Nephron progenitor cell (in vitro differentiated cells): ENCODE results near the gene SPAG6.
A peak's percentile ranks its signal among the peaks of the same experiment; 100 is the strongest.

Experiments used
- DNase-seq: peaks from one replicate; pipeline ENCODE4 v3.0.0; 2021
- H3K27ac Mint-ChIP-seq: 2 replicates; pipeline ENCODE4 v1.8.0; 2021; ENCODE audit warnings: mild to moderate bottlenecking, moderate library complexity, mixed read lengths
- H3K27me3 Mint-ChIP-seq: 2 replicates; pipeline ENCODE4 v1.8.0; 2021; ENCODE audit warnings: mild to moderate bottlenecking, low read depth, mixed read lengths; ENCODE audit not compliant: poor library complexity
- H3K36me3 Mint-ChIP-seq: 2 replicates; pipeline ENCODE4 v1.8.0; 2021; ENCODE audit warnings: low read depth, mixed read lengths
- H3K4me1 Mint-ChIP-seq: 2 replicates; pipeline ENCODE4 v1.8.0; 2021; ENCODE audit warnings: mixed read lengths
- H3K4me3 Mint-ChIP-seq: 2 replicates; pipeline ENCODE4 v1.8.0; 2021; ENCODE audit warnings: mild to moderate bottlenecking, moderate library complexity, mixed read lengths
- H3K9me3 Mint-ChIP-seq: 2 replicates; pipeline ENCODE4 v1.8.0; 2021; ENCODE audit warnings: mild to moderate bottlenecking, moderate library complexity, mixed read lengths
- CTCF ChIP-seq: fragments of 200-600 bp; sonication (generic); IDR thresholded peaks from 2 replicates; pipeline ENCODE4 v1.5.0; 2021; ENCODE audit warnings: antibody characterized with exemption

The SPAG6 gene

DNA sequence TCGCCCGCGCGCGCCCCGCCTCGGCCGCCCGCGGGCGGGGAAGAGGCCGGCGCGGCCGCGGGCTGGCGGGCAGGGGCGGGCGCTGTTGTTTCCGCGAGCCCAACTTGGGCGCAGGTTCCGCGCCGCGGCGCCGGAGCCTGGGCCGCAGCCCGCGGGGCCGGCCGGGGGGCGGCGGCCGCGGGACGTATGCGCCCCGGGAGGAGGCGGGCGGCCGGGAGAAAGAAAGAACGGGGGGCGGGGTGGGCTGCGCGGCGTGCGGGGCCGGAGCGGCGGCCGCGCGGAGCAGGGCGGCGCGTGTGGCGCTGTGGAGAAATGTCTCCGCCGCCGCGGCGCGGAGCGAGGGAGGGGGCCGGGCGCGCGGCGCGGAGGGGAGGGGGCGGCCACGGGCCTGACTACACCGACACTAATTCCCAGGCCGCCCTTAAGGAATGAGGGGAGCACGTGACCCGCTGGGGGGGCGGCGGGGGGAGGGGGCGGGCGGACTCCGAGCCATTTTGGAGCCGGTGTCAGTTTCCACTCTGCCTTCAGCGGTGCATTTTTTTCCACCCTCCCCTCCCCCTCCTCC is 24.6 kb upstream of the SPAG6 start, which contains the start of gene BMI1:
TSS of gene BMI1 (plus strand) at position 509 of the 565 bp plus-strand sequence. CDS start 5,351 bp downstream, outside the sequence.
- peaks cover 69% of the 10 kb centered on the region for H3K4me1 Mint-ChIP-seq
- no peaks in the 10 kb centered on the region for H3K9me3 Mint-ChIP-seq
- no peak for TF ChIP-seq CTCF
- H3K27ac Mint-ChIP-seq: no peak within 1 kb of the TSS
- no peaks in the 10 kb centered on the region for H3K36me3 Mint-ChIP-seq
- H3K27me3 Mint-ChIP-seq: peaks cover 67% of the 10 kb centered on the region
- H3K4me3 Mint-ChIP-seq: peak within 1 kb of the TSS; percentile 94
- peak; percentile 81 for DNase-seq

DNA sequence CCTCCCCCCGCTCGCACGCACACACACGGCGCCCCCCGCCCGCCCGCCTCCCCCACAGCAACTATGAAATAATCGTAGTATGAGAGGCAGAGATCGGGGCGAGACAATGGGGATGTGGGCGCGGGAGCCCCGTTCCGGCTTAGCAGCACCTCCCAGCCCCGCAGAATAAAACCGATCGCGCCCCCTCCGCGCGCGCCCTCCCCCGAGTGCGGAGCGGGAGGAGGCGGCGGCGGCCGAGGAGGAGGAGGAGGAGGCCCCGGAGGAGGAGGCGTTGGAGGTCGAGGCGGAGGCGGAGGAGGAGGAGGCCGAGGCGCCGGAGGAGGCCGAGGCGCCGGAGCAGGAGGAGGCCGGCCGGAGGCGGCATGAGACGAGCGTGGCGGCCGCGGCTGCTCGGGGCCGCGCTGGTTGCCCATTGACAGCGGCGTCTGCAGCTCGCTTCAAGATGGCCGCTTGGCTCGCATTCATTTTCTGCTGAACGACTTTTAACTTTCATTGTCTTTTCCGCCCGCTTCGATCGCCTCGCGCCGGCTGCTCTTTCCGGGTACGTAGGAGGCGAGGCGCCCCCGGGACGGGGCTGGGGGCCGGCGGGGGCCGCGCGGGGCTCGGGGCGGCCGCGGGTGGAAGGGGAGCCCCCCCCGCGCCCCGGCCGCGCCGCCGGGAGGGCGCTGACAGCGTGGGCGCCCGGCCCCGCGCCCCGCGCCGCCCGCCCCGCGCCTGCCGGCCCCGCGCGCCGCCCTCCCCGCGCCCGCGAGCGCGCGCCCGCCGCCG is 24.0 kb upstream of the SPAG6 start:
- Mint-ChIP-seq H3K27ac (no peak overlapping the region), H3K4me3 (peak overlapping the region; percentile 83), H3K27me3 (peaks cover 67% of the 10 kb centered on the region), H3K9me3 (no peaks in the 10 kb centered on the region), H3K4me1 (peaks cover 73% of the 10 kb centered on the region), H3K36me3 (peaks cover 3% of the 10 kb centered on the region)
- DNase-seq: peak; percentile 71
- no peak for TF ChIP-seq CTCF

- H3K27ac Mint-ChIP-seq: no peak overlapping the region
- no peak for TF ChIP-seq CTCF
- H3K9me3 Mint-ChIP-seq: no peaks in the 10 kb centered on the region
- peak; percentile 47 for DNase-seq
- H3K27me3 Mint-ChIP-seq: peaks cover 67% of the 10 kb centered on the region
- H3K4me1 Mint-ChIP-seq: peaks cover 73% of the 10 kb centered on the region
- H3K36me3 Mint-ChIP-seq: peaks cover 10% of the 10 kb centered on the region
- H3K4me3 Mint-ChIP-seq: peak overlapping the region; percentile 94
Observed at GRCh38 chr10:22321924-22322640, 23.2 kb upstream of the SPAG6 start.

DNA sequence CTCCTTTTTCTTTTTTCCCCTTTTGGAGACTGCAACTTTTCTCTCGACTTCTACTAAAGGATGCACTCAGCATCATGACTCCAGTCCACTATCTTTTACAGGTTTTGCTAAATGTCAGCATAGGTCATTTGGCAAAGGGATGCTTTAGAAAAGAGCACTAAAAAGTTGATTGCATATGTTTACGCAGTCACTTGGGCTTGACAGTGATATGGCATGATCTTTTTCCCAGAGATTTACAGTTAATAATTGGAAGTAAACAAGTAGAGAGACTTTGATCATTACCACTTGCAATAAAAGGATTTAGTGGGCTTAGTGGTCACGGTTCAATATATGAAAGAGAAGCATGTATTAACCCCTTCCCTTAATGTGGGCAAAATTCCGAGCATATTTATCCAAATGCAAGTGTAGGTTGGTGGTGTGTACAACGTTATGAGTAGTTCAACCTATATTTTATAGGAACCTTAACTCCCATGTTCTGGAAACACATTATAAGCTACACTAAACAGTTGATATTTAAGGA is 22.6 kb upstream of the SPAG6 start:
- H3K9me3 Mint-ChIP-seq: no peaks in the 10 kb centered on the region
- H3K27me3 Mint-ChIP-seq: peaks cover 65% of the 10 kb centered on the region
- DNase-seq: no peak
- no peak for TF ChIP-seq CTCF
- H3K4me1 Mint-ChIP-seq: peaks cover 67% of the 10 kb centered on the region
- peaks cover 17% of the 10 kb centered on the region for H3K36me3 Mint-ChIP-seq
- peak overlapping the region; percentile 94 for H3K4me3 Mint-ChIP-seq
- H3K27ac Mint-ChIP-seq: no peak overlapping the region

DNA sequence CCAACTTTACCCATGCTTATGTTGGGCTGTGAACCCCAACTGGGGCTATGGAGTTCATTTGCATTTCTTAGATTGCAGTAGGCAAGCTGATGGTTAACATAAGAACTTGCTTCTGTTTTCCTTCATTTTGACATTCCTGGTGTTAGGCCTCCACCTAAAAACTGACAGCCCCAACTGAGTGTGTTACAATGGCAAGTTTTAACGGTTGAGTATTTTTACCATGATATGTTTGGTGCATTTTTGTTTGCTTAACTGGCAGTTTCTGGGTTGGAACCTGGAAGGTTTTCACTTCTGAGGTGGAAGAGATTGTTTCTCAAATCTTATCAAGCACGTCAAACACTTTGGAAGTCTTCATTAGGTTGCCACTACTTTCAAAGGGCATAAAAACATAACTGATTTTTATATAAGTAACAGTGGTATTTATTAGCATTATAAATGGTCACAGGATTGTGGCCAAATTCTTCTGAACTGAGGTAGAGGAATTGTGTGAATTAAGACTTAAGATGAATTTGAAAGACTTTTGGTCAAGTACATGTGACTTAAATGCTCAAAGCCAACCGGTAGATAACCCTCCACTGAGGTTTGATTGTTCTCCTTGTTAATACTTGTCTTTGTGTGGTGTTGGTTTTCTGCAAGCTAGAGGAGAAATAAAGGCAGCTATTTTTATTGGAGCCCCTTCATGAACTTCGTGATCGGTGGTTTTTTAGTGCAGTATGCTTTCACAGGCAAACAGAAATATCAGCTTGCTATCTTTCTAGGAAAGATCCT is 21.6 kb upstream of the SPAG6 start:
- Mint-ChIP-seq H3K27me3 (peaks cover 57% of the 10 kb centered on the region), H3K4me3 (peak overlapping the region; percentile 94), H3K9me3 (no peaks in the 10 kb centered on the region), H3K36me3 (peaks cover 20% of the 10 kb centered on the region), H3K27ac (no peak overlapping the region), H3K4me1 (peaks cover 57% of the 10 kb centered on the region)
- TF ChIP-seq CTCF: no peak
- DNase-seq: no peak
